ENCODE results near the gene REG1B. TPM values are rescaled to one million over a fixed set of nuclear protein-coding genes. Genes with fewer than 3 reads are reported as not detected.
"Not testable (repeated sequence)": the region's sequence is repeated elsewhere in the genome, so short reads cannot be mapped to it uniquely, and the experiment has no call there.

The REG1B gene
- total RNA-seq, 2 experiments from 2014 or later, result not detected

DNA sequence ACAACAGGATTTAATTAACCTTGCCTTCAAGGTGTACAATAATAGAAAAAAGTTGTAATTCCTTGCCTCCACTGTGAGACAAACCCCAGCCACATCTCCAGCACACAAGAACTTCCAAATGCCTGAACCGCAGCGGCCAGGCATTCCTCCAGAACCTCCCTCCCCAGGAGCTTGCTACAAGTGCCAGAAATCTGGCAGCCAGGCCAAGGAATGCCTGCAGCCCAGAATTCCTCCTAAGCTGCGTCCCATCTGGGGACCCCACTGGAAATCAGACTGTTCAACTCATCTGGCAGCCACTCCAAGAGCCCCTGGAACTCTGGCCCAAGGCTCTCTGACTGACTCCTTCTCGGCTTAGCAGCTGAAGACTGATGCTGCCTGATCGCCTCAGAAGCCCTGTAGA is 34.3 kb downstream of the REG1B start:
- H3K4me3 Mint-ChIP-seq; CTCF ChIA-PET; H3K4me1 Mint-ChIP-seq; H3K27ac Mint-ChIP-seq; DNase-seq; ATAC-seq; H3K36me3 Mint-ChIP-seq; H3K9me3 Mint-ChIP-seq (ENCODE audit: low read depth); H3K27me3 Mint-ChIP-seq: not testable (repeated sequence)

- CTCF ChIA-PET, result no interaction called here
- H3K27ac Mint-ChIP-seq, result no peak overlapping the region
- ATAC-seq (no peak), DNase-seq (no peak)
- peaks cover 3% of the 10 kb centered on the region for H3K9me3 Mint-ChIP-seq (ENCODE audit: low read depth)
- H3K4me3 Mint-ChIP-seq, result no peak overlapping the region
- no peaks in the 10 kb centered on the region for H3K4me1 Mint-ChIP-seq
- H3K36me3 Mint-ChIP-seq, result no peaks in the 10 kb centered on the region
- no peaks in the 10 kb centered on the region for H3K27me3 Mint-ChIP-seq
Observed at GRCh38 chr2:79041032-79041448, 46.8 kb downstream of the REG1B start.

GRCh38 chr2:79039944-79040343 is 47.8 kb downstream of the REG1B start:
- ATAC-seq (no peak), DNase-seq (no peak)
- H3K9me3 Mint-ChIP-seq (ENCODE audit: low read depth), result peaks cover 3% of the 10 kb centered on the region
- no peaks in the 10 kb centered on the region for H3K36me3 Mint-ChIP-seq
- no peak overlapping the region for H3K4me3 Mint-ChIP-seq
- H3K27ac Mint-ChIP-seq, result no peak overlapping the region
- H3K27me3 Mint-ChIP-seq, result no peaks in the 10 kb centered on the region
- CTCF ChIA-PET, result no interaction called here
- H3K4me1 Mint-ChIP-seq, result no peaks in the 10 kb centered on the region

Other genes with a start within 250 kb of the REG1B start
- not detected for gene REG3G, start 62.3 kb downstream of the REG1B start, total RNA-seq
- gene REG1A, start 32.5 kb upstream of the REG1B start, total RNA-seq, result not detected
- not detected for gene REG3A, start 71.8 kb upstream of the REG1B start, total RNA-seq

Data from activated CD8-positive, alpha-beta memory T cell treated with anti-CD3 and anti-CD28 coated beads, Interleukin-2, amount 10 ng/mL, durations not matched to agents 7 days and 5 days (primary cell).